BJ (cell line): ENCODE measurements around the gene KANK4. TPM values are rescaled to one million over a fixed set of nuclear protein-coding genes. Genes with fewer than 3 reads are reported as not detected.

Source experiments
- CTCF ChIA-PET: fragments of 350-600 bp; formaldehyde crosslinking; extraction: SDS; loops from one replicate; lab custom pipeline; 2021; ENCODE audit warnings: antibody characterized with exemption, inconsistent platforms; lab: Yijun Ruan, JAX
- POLR2A ChIA-PET: fragments of 300-600 bp; sonication (Branson Sonifier 250); formaldehyde crosslinking; extraction: SDS; loops from one replicate; lab custom pipeline; 2021; ENCODE audit warnings: antibody characterized with exemption; lab: Charles Lee
- DNase-seq: peaks from one replicate; pipeline ENCODE4 v3.0.0-alpha.2; 2011; ENCODE audit warnings: low read depth
- H3K27me3 ChIP-seq: 2 replicates; pipeline ENCODE4 v1.6.0; 2011; ENCODE audit warnings: low read length; ENCODE audit not compliant: control insufficient read depth, insufficient read depth
- H3K36me3 ChIP-seq: 2 replicates; pipeline ENCODE4 v1.5.1; 2011; ENCODE audit warnings: low read length; ENCODE audit not compliant: control insufficient read depth, insufficient read depth
- H3K4me3 ChIP-seq: 2 replicates; pipeline ENCODE4 v1.5.1; 2011; ENCODE audit warnings: low read depth, mild to moderate bottlenecking, control low read depth, low read length
- polyA plus RNA-seq: library from polyadenylated mRNA; depleted of rRNA; stranded (reverse); fragments of >200 nt; gene quantifications from 2 replicates; pipeline ENCODE4 v1.2.3, GENCODE V29; 2011
- TF ChIP-seq, protein P1 (sequence below): IDR thresholded peaks from 2 replicates; pipeline ENCODE4 v1.5.1; 2011; ENCODE audit warnings: low read depth, mild to moderate bottlenecking, control low read depth, inconsistent platforms, low read length, moderate library complexity; ENCODE audit not compliant: insufficient read depth

KANK4 gene
- polyA plus RNA-seq, 1 experiment = 0.06 TPM

DNA sequence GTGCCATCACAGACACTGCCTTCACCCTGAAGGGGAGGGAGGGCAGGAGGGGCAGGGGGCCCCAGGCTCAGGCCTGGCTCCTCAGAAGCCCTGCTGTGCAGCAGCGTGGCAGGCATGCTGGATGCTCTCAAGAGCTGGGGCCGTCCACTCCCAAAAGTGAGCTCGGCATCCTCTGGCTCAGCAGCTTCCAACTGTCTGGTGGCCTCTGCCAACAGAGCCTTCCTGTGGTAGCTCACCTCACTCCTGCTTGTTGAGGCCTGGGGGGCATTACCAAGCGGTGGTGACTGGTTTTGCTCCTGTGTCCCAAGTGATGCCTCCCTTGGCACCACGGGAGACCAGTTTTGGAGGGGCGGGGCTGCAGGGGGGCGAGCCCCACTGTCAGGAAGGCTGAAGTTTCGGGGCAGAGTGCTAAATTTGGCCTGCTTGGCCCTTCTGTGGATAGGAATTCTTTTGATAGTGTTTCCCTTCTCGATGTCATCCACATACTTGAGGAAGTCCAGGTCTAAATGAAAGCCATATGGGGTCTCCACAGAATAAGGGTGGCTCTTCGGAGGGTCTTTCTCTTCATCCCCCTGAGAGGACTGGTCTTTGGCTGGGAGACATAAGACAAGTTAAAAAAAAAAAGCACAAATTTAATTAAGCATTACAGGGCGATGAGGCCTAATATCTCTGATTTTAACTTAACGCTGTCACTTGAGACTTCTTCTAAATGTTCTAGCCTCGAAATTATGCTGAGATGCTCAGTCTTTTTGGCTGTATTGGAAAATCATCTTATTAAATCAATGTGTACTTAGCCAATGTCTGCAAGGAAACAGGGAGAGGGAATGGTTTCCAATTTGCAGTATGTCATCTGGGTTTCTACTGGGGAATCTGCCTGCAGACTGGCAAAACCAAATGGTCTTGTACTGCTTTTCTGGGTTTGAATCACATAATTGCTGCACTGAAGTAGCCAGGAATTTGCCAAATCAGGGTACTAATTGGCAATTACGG is 44.4 kb downstream of the KANK4 start:
- CTCF ChIA-PET = interaction anchor here (1.1 to 2.7 kb wide), 2 partner anchors 9 to 12 kb away, joined by 3 to 8 read pairs; no protein-coding TSS in a partner anchor
- POLR2A ChIA-PET = no interaction called here
- TF ChIP-seq, protein P1, sequence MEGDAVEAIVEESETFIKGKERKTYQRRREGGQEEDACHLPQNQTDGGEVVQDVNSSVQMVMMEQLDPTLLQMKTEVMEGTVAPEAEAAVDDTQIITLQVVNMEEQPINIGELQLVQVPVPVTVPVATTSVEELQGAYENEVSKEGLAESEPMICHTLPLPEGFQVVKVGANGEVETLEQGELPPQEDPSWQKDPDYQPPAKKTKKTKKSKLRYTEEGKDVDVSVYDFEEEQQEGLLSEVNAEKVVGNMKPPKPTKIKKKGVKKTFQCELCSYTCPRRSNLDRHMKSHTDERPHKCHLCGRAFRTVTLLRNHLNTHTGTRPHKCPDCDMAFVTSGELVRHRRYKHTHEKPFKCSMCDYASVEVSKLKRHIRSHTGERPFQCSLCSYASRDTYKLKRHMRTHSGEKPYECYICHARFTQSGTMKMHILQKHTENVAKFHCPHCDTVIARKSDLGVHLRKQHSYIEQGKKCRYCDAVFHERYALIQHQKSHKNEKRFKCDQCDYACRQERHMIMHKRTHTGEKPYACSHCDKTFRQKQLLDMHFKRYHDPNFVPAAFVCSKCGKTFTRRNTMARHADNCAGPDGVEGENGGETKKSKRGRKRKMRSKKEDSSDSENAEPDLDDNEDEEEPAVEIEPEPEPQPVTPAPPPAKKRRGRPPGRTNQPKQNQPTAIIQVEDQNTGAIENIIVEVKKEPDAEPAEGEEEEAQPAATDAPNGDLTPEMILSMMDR = no peak
- no peak for DNase-seq
- no peaks in the 10 kb centered on the region for H3K36me3 ChIP-seq
- H3K4me3 ChIP-seq = no peak overlapping the region
- no peaks in the 10 kb centered on the region for H3K27me3 ChIP-seq

DNA sequence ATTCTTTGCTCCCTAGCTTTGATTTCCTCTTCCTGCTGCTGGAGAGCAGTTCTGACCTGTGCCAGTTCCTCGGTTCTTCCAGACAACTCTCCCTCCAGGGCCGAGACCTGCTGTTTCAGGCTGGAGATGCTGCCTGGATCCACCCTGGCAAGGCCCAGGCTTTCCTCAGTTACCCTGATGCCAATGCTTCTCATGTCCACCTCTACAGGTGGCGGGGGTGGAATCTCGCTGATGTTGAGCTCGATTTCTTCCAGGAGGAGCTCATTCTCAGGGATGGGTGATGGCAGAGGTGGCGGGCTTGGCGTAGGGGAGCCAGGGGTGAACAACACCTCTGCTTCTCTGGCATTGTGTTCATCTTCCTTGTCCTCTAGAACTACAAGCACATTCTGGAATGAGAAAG is 45.3 kb downstream of the KANK4 start:
- TF ChIP-seq, protein P1 = no peak
- DNase-seq = no peak
- ChIA-PET POLR2A (no interaction called here), CTCF (interaction anchor here (1.1 to 2.7 kb wide), 3 partner anchors 9 to 98 kb away, joined by 3 to 8 read pairs (median 4); no protein-coding TSS in a partner anchor)
- Histone ChIP-seq H3K27me3 (no peaks in the 10 kb centered on the region; the same call in 1 of the 2 replicates), H3K4me3 (no peak overlapping the region), H3K36me3 (no peaks in the 10 kb centered on the region)

DNA sequence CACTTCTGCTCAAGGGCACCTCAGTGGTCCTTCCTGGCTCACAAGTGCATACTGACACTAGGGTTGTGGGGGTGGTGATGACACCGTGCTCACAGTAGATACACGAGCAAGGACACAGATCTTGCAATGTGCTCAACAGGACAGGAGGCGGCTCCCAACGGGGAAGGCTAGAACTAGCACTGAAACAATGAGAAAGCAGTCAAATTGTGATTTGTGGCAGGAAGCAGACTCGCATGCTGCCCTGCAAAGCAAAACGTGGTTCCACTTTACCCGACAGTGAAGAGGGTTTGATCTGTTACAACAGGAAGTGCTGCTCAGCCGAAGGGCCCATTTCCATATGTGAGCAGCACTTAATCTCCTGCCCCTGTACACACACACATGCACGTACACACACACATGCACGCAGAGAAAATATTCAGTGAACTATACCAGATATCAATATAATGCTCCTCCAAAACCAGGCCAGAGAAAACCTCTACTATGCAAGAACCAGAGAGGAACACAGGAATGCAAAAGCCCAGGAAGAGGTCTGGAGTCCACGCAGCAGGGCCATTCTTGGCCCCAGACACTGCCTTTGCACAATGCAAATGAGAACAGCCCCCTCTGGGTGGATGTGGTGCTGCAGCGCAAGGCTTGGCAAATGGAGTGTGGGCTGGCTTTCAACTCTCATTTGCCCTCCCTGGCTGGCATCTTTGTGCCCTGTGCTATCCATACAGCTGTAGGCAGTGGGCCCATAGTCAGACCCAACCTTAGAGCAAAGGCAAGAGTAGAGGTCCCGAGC is 47.1 kb downstream of the KANK4 start:
- H3K27me3 ChIP-seq = peaks cover 2% of the 10 kb centered on the region; the same call in 1 of the 2 replicates
- no peak for DNase-seq
- ChIA-PET POLR2A (no interaction called here), CTCF (interaction anchor here (2.7 kb wide), 1 partner anchor 11 kb away, joined by 8 read pairs; no protein-coding TSS in a partner anchor)
- H3K4me3 ChIP-seq = no peak overlapping the region
- TF ChIP-seq, protein P1 = 0 out of 2 replicates have a peak, but pooled peaks have one; percentile 2
- no peaks in the 10 kb centered on the region for H3K36me3 ChIP-seq

DNA sequence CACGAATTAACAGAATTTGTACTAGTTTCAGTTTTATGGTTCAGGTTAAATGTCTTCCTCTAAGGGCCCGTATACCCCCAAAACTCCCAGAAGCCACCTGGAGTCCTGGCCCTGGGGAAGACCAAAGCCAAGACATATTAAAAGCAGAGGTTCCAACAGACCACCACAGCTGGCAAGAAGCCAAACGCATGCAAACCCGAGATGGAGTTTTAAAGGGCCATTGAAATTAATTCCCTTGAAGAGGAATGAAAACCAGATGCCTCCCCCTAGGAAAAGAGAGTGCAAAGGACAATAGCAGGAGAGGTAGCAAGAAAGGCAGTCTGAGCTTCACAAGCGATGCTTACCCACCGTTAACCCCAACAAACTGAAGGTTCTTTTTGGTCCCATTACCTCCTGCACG is 48.1 kb downstream of the KANK4 start:
- TF ChIP-seq, protein P1 = no peak
- POLR2A ChIA-PET = no interaction called here
- DNase-seq = no peak
- peaks cover 2% of the 10 kb centered on the region; the same call in 1 of the 2 replicates for H3K27me3 ChIP-seq
- no peak overlapping the region for H3K4me3 ChIP-seq
- CTCF ChIA-PET = no interaction called here
- H3K36me3 ChIP-seq = no peaks in the 10 kb centered on the region
